ENCODE data around the gene SLC22A17. TPM values are rescaled to one million over a fixed set of nuclear protein-coding genes. Genes with fewer than 3 reads are reported as not detected.

Gene SLC22A17
- total and polyA plus RNA-seq, 2 of the 13 experiments (the other 11 are each of a cell fraction or from before 2014, with no cell fraction given): 0.95 to 1.1 TPM

GRCh38 chr14:23352506-23353432, at the start of gene SLC22A17 (continued):
- TF ChIP-seq HNF1A (IDR thresholded peaks at IDR 0.05; ENCODE audit: low read depth): no peak
- TF ChIP-seq HNF1A (CRISPR knock-in tag; IDR thresholded peaks at IDR 0.05; ENCODE audit: borderline replicate concordance): no peak
- no peak for TF ChIP-seq RBM22 (optimal IDR thresholded peaks at IDR 0.05; ENCODE audit: low read length)
- TF ChIP-seq YEATS4 (CRISPR knock-in tag; IDR thresholded peaks at IDR 0.05; ENCODE audit: borderline replicate concordance): no peak
- 0 out of 2 replicates have a peak, but pooled peaks have one; percentile 14 for TF ChIP-seq SMAD1 (CRISPR knock-in tag; IDR thresholded peaks at IDR 0.05; ENCODE audit: borderline replicate concordance, low read depth)
- TF ChIP-seq ZNF800 (CRISPR knock-in tag; IDR thresholded peaks at IDR 0.05): no peak
- 0 out of 2 replicates have a peak, but pooled peaks have one; percentile 49 for TF ChIP-seq REL (CRISPR knock-in tag; conservative IDR thresholded peaks at IDR 0.05)
- TF ChIP-seq MAF1 (CRISPR knock-in tag; IDR thresholded peaks at IDR 0.05; ENCODE audit: borderline replicate concordance): no peak
- TF ChIP-seq PRMT3 (CRISPR knock-in tag; IDR thresholded peaks at IDR 0.05; ENCODE audit: borderline replicate concordance, low read depth): no peak
- no peak; the same call in 1 of the 2 replicates for TF ChIP-seq ZNF160 (CRISPR knock-in tag; IDR thresholded peaks at IDR 0.05)
- TF ChIP-seq MAFF (IDR thresholded peaks at IDR 0.05; ENCODE audit: low read depth, low read length): no peak
- TF ChIP-seq ATF2 (CRISPR knock-in tag; IDR thresholded peaks at IDR 0.05): no peak
- TF ChIP-seq ZNF576 (CRISPR knock-in tag; IDR thresholded peaks at IDR 0.05): no peak
- no peak for TF ChIP-seq ZNF225 (CRISPR knock-in tag; IDR thresholded peaks at IDR 0.05)
- no peak for TF ChIP-seq ZC3H4 (CRISPR knock-in tag; IDR thresholded peaks at IDR 0.05; ENCODE audit: borderline replicate concordance)
- TF ChIP-seq HOXA3 (CRISPR knock-in tag; IDR thresholded peaks at IDR 0.05): no peak
- TF ChIP-seq ZNF253 (CRISPR knock-in tag; IDR thresholded peaks at IDR 0.05; ENCODE audit: borderline replicate concordance): no peak
- TF ChIP-seq KDM3A (CRISPR knock-in tag; IDR thresholded peaks at IDR 0.05; ENCODE audit: low read depth): peak; percentile 58; the same call in 1 of the 2 replicates
- no peak for TF ChIP-seq ZBTB3 (CRISPR knock-in tag; IDR thresholded peaks at IDR 0.05; ENCODE audit: borderline replicate concordance, low read depth)
- no peak for TF ChIP-seq ZNF792 (CRISPR knock-in tag; IDR thresholded peaks at IDR 0.05)
- no peak for TF ChIP-seq RBFOX2 (IDR thresholded peaks at IDR 0.05; ENCODE audit: low read depth, low read length)
- 0 out of 2 replicates have a peak, but pooled peaks have one; percentile 19 for TF ChIP-seq PITX1 (CRISPR knock-in tag; IDR thresholded peaks at IDR 0.05)
